A673 (cell line): ENCODE measurements around the gene INTS6.

ENCODE experiments used
- CTCF ChIP-seq: fragments of 300-800, 200-600 bp; sonication (generic); conservative IDR thresholded peaks from 2 replicates; pipeline ENCODE4 v1.5.1; 2017; ENCODE audit warnings: low read depth, mild to moderate bottlenecking, antibody characterized with exemption, low read length, moderate library complexity, mixed read lengths
- EZH2 ChIP-seq: fragments of 200-600 bp; sonication (generic); IDR thresholded peaks from 2 replicates; pipeline ENCODE4 v1.6.1; 2017; ENCODE audit warnings: borderline replicate concordance, low read depth, mild to moderate bottlenecking, mixed read lengths, antibody characterized with exemption, low read length; ENCODE audit not compliant: poor library complexity, severe bottlenecking

GRCh38 chr13:51455532-51455931 lies 2.7 kb upstream of the INTS6 start:
- TF ChIP-seq CTCF, result no peak
- TF ChIP-seq EZH2, result no peak
